Activated T-cell treated with anti-CD3 and anti-CD28 coated beads, Interleukin-2, amount 50 U/mL, for 1 hour (primary cell): Measurements from ENCODE around the gene GPS2.
"Not testable (repeated sequence)": the region's sequence is repeated elsewhere in the genome, so short reads cannot be mapped to it uniquely, and the experiment has no call there.

Experiments used
- DNase-seq: peaks from one replicate; pipeline ENCODE4 v3.0.0-alpha.2; 2020

Gene GPS2

DNA sequence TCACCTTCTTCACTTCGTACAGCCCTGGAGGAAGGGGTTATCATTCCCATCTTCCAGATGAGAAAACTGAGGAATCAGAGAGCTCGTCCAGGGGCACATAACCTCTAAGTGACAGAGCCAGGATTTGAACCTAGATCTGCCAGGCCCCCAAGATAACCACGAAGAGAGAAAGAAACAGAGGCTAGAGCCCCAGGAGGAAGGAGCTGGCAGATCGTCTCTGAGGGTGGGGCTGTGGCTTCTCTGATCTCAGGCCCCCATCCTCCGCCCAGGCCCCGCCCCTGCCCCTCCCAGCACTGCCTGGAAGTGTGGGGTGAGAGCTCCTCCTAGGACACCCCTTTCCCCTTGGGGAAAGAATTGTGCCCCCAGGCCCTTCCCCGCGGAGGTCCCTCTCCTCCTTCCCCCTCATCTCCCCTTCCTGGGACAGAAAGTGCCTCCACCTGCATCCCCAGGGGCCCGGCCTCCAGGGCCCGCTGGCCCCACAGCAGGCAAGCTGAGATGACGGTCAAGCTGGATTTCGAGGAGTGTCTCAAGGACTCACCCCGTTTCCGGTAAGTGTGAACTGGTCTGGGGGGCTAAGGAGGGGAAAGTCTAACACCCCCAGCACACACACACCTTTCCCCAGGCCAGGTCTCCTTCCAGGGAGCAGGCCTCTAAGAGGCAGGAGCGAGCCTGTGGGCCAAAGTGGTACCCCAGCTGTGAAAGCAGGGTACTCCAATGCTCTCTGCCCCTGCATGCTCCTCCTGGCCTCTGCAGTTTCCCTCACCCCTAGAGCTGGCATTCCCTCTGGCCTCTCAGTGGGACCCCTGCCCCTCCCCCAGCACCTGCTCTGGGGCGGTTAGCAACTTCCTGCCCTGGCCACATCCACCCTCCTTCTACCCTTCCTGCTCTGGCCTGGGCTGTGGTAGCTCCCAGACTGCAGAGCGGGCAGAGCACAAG is 21.3 kb upstream of the GPS2 start, which contains the start of gene ACAP1:
Gene ACAP1 (plus strand): TSS at position 290 of the 936 bp plus-strand sequence. CDS start 206 bp downstream, at position 496.
- DNase-seq: peak; percentile 88

DNA sequence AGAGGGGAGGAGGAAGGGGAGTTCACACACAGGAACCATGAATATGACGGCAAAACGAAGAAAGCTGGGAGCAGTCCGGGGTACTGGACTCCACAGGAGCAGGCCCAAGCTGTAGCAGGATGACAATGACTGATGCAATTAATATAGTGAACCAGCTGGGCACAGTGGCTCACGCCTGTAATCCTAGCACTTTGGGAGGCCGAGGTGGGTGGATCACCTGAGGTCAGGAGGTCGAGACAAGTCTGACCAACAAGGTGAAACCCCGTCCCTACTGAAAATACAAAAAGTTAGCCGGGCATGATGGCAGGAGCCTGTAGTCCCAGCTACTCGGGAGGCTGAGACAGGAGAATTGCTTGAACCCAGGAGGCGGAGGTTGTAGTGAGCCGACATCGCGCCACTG is 20.6 kb upstream of the GPS2 start:
- not testable (repeated sequence) for DNase-seq

DNA sequence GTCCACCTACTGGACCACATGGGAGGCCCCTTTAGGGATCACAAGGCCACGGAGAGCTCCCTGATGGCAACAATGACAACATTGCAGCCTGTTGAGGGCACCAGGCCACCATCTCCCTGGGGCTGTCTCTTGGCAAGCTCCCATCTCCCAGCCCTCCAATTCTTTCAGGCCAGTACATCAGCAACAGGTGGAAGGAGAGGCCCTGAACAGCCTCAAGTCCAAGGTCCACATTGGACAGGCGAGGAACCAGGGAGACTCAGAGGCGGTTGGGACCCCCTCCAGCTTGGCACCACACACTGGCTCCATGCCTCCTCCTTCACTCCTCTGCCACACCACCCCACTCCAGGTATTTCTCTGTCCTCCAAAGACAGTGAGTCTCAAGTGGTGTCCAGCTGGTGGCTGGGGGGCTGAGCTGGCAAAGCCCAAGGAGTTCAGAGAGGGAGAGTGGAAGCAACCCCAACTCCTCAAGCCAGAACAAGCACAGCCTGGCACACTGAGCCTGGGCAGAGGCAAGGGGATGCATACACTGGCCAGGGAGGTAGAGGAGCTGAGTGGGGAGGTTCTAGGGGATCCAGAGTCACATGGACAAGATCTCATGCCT is 19.9 kb upstream of the GPS2 start:
- DNase-seq: no peak

DNA sequence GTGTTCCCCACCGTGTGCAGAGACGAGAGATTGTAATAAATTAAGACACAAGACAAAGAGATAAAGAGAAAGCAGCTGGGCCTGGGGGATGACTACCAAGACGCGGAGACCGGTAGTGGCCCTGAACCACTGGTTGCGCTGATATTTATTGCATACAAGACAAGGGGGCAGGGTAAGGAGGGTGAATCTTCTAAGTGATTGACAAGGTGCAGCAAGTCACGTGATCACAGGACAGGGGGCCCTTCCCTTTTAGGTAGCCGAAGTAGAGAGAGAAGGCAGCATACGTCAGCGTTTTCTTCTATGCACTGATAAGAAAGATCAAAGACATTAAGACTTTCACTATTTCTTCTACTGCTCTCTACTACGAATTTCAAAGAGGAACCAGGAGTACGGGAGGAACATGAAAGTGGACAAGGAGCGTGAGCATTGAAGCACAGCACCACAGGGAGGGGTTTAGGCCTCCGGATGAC is 17.5 kb upstream of the GPS2 start:
- DNase-seq: not testable (repeated sequence)

DNA sequence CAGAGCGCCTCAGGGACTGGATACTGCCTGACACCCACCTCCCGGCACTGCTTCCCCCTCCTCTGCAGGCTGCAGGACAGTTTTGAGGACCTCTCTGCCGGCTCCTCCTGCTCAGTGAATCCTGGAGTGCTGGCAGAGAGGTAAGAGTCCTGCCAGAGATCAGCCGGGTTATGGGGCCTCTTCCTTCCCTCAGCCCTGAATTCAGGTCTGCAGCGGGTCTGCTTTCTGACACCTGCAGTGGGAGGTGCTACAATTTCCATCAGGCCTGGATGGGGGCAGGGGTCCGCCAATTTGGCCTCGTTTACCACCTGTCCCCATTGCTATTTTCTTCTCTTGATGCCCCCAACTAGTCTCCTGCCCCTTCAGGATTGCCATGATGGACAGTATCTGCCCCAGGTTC is 17.0 kb upstream of the GPS2 start:
- no peak for DNase-seq

DNA sequence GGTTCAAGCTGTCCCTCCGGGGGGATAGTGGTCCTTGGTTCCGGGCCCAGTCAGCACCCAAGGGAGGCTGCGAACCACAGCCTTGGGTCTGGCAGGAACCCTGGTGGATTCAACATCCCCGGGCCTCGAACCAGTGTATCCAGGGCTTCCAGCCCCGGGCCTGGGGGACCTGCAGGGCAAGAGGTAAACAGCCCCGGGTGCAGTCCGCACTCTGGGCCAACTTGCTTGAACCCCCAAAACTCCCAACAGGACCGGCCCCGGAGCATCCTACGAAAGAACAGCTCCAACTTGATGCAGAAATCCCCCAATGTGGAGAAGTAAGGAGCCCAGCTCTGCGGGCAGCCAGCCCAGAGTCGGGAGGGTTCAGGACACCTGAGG is 15.5 kb upstream of the GPS2 start:
- no peak for DNase-seq

DNA sequence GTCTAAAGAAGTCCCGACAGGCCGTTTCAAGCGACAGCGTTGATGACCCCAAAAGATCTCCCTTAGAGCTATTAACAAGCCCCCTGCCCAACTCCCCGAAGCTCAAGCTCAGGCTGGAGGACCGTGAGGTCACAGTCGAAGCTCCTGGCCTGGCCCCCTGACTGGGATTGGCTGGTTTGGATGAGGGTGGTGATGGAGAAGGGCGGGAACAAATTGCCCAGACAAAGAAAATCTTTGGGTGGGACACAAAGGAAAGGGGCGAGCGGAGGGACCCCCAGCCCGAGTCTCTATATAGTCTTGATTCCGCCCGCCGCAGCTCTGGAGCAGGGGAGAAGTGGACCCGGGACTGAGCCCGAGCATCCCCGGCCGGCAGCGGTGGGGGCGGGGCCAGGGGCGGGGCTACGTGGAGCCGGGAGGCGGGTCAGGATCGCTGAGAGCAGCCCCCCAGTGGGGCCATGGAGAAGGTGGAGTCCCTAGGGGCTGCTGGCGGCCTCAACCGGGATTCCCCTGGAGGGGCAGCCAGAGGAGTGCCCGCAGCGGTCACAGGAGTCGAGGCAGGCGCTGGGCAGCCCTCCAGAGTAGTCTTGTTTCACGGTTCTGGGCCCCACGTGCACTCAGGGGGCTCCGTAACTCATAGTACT is 15.0 kb upstream of the GPS2 start:
- peak; percentile 80 for DNase-seq

DNA sequence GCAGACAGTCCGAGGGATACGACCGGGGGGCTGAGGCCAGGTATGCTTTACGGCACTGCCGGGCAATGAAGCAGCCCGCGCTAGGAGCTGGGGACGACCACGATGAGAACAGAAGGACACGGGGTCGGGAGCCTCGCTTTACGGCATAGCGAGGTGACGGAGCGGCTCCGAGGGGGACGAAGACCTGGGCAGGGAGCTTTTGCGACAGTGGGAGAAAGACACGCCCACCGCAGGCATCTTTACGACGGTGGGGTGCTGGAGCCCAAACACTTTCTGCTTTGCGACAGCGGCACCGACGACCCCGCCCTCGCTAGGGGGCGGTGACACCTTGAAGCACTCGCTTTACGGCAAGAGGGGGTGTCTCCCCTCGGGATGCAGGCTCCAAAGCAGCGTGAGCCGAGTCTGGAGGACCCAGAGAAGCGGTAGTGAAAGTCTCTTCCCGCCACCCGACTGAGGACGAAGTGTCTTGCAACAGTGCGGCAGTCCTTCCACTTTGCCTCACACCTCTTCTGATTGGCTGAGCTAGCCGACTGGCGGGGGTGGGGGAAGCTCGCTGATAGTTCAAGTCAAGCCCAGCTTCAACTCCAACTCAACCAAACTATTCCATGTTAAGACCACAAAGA is 14.3 kb upstream of the GPS2 start:
- DNase-seq: peak; percentile 93

DNA sequence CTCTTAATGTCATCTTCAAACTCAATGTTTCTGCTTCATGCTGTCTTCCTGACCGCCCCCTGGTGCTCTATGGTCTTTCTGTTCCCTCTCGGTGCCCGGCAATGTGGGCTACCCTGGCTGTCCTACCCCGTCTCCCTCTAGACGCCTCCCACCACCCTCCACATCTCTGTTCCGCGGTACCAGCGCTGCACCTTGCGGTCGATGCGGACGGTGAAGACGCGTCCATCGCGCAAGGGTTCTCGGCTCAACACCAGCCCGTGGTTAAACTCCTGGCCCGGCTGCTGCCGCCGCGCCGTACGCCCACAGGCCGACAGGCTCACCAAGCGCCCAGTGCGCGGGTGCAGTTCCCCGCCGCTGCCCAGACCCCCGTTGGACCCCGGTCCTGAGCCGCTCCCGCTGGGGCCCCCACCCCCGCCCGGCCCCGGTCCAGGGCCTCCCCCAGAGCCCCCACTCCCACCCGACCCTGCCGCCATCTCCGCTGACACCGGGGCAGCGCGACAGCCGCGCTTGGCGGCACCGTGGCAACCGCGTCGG is 13.7 kb upstream of the GPS2 start, which contains the start of gene NEURL4:
Gene NEURL4 (minus strand): TSS at position 496 of the 534 bp plus-strand sequence. CDS start 23 bp downstream, at position 473.
- DNase-seq: no peak

DNA sequence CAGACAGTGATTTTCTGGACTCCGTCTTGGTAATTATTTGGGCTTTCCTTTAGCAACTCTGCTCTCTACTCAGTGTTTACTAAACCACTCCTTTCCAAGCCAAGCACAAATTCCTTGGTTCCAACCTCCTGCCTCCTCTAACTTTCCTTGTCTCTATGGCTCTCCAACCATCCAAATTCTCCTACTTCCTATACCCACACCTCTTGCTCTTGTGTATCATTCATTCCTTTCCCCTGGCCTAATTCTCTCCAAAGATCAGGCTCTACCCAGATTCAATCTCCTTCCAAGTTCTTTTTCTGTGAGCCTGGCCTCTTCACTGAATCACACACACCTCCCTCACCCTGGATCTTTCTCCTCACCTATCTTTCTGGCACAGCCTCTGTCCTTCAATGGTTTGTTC is 12.8 kb upstream of the GPS2 start:
- DNase-seq: no peak

DNA sequence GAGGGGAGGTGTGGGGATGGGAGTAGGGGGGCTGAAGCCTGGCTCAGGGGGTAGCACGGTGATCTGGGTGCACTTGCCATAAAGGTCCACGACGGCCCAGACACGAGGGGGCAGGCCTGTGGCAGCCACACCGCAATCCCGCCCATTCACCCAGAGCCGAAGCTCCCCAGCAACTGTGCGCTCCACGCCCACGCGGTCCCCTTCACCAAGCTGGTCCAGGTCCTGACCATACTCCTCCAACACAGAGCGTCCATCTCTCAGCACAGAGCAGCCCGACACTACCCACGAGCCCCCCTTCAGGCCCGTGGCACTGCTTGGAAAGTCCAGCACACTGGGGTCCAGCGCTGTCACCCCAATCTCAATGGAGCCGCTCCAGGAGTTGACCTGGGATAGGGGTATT is 12.3 kb upstream of the GPS2 start:
- no peak for DNase-seq

DNA sequence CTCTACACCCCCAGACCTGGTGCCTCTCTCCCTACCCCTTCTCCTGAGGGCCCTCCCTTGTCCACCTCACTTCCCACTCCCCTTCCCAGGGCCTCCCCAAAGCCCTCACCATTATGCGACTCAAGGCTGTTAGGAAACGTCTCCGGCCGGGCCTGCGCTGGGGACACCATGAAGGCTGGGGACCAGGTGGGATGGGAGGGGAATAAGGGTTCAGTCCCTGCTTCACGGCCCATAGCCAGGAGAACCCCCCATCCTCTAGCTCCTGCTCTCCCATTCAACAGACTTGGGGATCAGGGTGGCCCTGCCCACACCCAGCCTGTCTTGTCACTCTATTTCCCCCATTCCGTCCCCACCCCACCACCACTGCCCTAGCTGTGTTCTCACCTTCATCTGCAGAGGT is 11.9 kb upstream of the GPS2 start:
- no peak for DNase-seq

DNA sequence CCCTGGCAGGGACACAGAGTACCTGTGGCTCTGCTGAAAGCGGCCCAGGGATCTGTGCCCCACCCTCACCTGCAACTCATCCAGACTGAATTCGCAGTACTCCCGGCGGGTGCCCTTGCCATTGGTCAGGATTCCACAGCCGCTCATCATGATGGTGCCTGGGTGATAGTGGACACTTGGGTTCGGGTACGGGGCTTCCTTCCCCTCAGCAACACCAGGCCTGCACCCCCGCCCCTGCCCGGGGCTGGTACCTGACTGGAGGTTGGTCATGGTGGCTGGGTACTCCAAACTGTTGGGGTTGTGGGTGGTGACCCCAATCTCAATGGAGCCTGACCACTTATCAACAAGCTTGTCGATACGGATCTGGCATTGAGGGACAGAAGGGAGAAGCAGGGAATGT is 11.0 kb upstream of the GPS2 start:
- DNase-seq: no peak

DNA sequence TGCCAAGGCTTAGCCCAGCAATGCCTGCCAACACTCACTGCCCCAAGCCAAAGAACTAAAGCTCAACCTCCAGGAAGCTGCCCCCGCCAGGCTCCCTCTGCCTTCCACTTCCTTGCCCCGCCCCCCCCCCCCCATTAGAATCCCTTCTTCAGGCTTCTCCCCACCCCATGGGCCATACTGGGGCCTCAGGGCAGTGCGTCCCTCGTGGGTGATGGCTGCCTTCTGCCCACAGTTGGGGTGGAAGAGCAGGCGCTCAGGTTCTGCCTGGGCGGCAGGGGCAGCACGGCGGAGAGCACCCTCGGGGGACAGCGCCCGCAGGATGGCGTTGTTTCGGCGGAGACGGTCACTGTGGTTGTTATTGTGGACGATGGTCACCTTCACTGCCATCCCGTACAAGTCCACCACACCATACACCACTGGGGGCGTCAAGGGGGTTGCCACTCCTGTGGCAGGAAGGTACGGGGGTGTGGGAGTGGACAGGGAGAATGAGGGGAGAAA is 9.9 kb upstream of the GPS2 start:
- no peak for DNase-seq

DNA sequence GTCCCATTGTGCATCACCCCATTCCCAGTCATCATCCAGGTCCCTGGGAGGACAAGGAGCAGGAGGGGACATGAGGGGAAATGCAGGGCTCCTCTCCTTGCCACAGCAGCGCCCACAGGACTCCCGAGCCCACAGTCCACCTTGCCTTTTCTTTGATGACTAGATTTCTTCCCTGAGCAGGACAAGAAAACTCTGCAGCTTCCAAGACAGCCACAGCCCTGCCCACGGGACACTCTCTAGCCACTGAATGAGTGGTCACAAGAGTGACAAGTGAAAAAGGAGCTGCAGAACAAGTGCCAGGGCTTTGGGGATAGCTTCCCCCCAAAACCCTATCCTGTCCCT is 9.2 kb upstream of the GPS2 start:
- DNase-seq: no peak

DNA sequence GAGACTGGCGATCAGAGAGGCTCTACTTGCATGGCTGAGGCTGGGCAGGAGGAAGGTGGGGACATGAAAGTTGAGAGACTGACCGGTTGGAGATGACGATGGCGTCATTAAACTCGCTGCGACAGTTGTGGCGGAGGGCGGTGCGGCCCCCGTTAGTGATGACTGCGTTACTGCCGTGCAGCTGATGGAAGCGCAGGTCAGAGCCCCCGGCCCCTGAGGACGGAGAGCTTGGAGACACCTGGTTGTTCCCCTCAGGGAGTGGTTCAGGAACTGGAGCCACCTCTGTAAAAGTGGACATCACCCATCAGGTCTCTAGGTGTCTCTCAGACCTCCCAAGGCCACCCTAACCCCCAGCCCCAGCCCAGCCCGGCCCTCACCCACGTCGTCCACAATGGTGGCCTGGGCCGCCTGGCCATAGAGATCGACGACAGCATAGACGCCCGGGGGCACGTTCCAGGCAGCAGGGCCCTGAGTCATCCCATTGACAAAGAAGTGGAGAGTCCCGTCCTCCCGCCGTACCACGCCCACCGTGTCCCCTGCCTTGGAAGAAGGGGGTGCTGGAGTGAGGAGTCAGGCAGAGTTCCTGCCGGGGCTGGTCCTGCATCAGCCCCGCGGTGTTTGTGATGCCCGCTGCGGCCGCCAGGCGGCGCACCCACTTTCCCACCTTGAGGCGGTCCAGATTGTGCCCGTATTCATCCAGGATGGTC is 8.7 kb upstream of the GPS2 start:
- peak; percentile 79 for DNase-seq

DNA sequence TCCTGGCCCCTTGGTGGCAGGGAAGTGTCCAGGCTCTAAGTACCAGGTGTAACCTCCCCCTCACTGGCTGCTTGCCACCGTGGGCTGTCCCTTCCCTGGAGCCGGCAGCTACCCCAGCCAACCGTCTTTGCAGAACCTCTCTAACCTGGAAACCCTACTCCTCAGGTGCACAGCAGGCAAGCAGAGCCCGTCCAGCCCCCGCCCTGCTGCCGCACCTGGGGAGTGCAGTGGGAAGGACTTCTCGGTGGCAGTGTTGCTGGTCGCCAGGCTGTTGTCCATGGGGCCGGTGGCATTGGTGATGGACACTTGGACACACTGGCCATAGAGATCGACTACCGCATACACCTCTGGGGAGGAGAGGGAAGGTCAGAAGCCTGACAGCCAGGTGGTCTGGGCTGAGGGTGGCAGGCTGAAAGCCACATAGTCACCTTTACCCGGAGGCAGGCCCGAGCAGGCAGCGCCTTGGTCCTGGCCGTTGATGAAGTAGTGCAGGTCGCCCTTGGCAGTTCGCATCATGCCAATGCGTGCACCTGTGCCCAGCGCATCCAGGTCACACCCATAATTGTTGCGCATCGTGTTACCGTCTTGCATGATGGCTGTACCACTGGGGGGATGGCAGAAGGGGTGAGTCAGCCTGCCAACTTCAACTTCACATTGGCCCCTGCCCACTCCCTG is 7.5 kb upstream of the GPS2 start:
- DNase-seq: no peak

DNA sequence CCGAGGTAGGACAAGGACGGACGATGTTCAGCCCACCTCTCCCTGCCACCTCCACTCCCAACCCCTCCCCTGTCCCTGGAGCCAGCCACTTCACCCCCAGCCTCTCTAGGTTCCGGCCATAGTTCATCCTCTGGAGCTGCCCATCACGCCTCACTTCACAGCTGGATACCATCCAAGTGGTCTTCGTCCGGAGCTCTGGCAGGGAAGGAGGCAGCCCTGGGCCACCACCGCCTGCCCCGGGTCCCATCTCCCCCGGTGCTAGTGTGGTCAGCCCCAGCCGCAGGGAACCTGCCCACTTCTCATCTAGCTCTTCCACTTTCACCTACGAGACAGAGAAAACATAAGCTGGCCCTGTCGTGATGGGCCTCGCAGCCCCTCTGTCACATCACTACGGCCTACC is 6.3 kb upstream of the GPS2 start:
- no peak for DNase-seq

DNA sequence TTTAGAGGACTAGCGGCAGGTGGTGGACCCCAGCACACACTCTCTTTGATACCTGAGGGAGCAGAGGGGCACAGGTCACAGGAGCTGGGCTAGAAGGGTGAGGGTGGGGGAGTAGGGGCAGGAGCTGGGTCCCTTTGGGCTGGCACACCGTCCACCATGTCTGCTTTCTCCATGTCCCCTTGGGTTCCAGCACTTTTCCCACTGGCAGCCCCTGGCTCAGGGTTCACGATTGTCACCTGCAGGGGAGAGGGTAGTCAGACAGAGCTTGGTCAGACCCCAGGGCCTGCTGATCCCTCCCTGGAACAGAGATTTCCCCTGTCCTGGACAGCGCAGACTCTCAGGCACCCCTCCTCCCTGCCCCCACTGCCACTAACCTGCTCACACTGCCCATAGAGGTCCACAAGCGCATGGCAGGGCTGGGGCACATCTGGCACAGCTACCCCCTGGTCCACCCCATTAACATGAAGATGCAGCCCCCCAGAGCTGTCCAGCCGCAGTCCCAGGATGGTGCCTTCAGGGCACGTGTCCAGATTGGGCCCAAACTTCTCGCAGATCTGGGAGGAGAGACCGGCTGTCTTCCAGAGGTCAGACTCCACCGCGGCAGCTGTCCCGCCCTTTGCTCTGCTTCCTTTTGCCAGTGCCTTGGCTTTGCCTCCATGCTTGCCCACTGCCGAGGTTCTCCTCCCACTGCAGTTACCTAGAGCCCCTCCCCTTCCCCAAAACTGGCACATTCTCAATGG is 3.1 kb upstream of the GPS2 start:
- DNase-seq: no peak

DNA sequence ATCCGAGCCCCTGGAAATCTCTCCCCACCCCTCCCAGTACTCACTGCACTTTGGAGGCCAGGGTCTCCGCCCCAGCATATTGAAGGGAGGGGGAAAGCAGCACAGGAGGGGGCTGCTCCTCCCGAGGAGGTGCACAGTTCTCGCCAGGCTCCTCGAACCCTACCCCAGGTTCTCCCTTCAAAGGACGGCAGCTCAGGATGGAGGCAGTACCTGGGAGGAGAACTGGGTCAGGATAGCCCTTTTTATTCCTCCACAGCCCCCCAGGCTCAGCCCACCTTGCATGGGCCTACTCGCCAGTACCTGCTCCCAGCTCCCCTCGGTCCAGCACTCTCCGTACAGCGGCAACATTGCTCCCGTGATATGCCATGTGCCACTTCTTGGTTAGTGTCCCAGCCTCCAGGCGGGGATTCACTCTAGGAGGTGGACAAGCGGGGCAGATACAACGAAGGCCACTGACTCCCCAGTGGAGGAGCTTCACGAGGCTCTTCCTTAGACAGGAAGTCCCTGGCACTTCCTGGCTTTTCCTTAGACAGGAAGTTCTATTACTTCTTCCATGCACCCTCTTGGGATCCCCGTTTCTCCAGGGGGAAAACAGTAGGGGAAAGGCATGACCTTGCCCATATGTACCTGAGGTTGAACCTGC is 2.1 kb upstream of the GPS2 start:
- no peak for DNase-seq
